Body of pancreas (tissue), 4 donors: ENCODE measurements around the gene SCAMP4. TPM values are rescaled to one million over a fixed set of nuclear protein-coding genes. Genes with fewer than 3 reads are reported as not detected.

Experiments
- ATAC-seq: fragments of 150-250 bp; one replicate; pipeline ENCODE4 v1.9.1; 2016
- DNase-seq, 4 donors: peaks; one replicate each; pipeline ENCODE4 v3.0.0-alpha.2; 2019
- H3K27ac ChIP-seq, 4 donors: fragments of 200-600 bp; sonication (generic); 1 replicate in 3 of 4; 2 replicates in 1 of 4; pipeline versions ENCODE4 v1.5.1 to v1.6.1; 2016 to 2019; ENCODE audit warnings: mild to moderate bottlenecking in 1 of 4, mixed read lengths in 1 of 4, moderate library complexity in 1 of 4
- H3K27me3 ChIP-seq, 2 donors: fragments of 200-600 bp; sonication (generic); one replicate each; pipeline ENCODE4 v1.6.0; 2016; ENCODE audit warnings: mild to moderate bottlenecking in 1 of 2
- H3K36me3 ChIP-seq, 2 donors: fragments of 200-600 bp; sonication (generic); replicated peaks in 1 of 2; 2 replicates each; pipeline ENCODE4 v1.5.1; 2016; ENCODE audit warnings: low read depth in 2 of 2; ENCODE audit not compliant: insufficient read depth in 1 of 2
- H3K4me1 ChIP-seq: fragments of 200-600 bp; sonication (generic); one replicate; pipeline ENCODE4 v1.6.0; 2016
- H3K4me3 ChIP-seq, 2 donors: fragments of 200-600 bp; sonication (generic); 1 replicate in 1 of 2; 2 replicates in 1 of 2; pipeline ENCODE4 v1.5.1; 2016 to 2019
- H3K9me3 ChIP-seq, 3 donors: fragments of 200-600 bp; sonication (generic); 1 replicate in 2 of 3; 2 replicates in 1 of 3; pipeline ENCODE4 v1.5.1; 2016
- POLR2A ChIP-seq, 3 donors: fragments of 450-650 bp; IDR thresholded peaks; one replicate each; pipeline ENCODE4 v1.6.1; 2016; ENCODE audit warnings: antibody characterized with exemption in 3 of 3, mild to moderate bottlenecking in 2 of 3
- WGBS, 2 donors: methylation state at CpG; one replicate each; pipeline ENCODE4 v1.1.5; 2017; 5-methylcytosine and 5-hydroxymethylcytosine counted together
- intact Hi-C: fragments of 100-400 bp; cut with DNase I; formaldehyde crosslinking; loops from one replicate; pipeline ENCODE4 v1.15.1; 2023
- total RNA-seq, 2 donors: library from RNA; depleted of rRNA; stranded (reverse); fragments of >200 nt; gene quantifications; one replicate each; pipeline ENCODE4 v1.1.0, GENCODE V29; 2016
- TF ChIP-seq, protein P1 (sequence below), 7 experiments: fragments of 450-650 bp in 4 of 7; fragments of 200-600 bp in 3 of 7; sonication (generic) in 3 of 7; IDR thresholded peaks; one replicate each; pipeline ENCODE4 v1.5.1; 2016 to 2019; ENCODE audit warnings: antibody characterized with exemption in 7 of 7

SCAMP4 gene
- total RNA-seq, 2 donors from 2014 or later, result 37.6 to 67.2 TPM

DNA sequence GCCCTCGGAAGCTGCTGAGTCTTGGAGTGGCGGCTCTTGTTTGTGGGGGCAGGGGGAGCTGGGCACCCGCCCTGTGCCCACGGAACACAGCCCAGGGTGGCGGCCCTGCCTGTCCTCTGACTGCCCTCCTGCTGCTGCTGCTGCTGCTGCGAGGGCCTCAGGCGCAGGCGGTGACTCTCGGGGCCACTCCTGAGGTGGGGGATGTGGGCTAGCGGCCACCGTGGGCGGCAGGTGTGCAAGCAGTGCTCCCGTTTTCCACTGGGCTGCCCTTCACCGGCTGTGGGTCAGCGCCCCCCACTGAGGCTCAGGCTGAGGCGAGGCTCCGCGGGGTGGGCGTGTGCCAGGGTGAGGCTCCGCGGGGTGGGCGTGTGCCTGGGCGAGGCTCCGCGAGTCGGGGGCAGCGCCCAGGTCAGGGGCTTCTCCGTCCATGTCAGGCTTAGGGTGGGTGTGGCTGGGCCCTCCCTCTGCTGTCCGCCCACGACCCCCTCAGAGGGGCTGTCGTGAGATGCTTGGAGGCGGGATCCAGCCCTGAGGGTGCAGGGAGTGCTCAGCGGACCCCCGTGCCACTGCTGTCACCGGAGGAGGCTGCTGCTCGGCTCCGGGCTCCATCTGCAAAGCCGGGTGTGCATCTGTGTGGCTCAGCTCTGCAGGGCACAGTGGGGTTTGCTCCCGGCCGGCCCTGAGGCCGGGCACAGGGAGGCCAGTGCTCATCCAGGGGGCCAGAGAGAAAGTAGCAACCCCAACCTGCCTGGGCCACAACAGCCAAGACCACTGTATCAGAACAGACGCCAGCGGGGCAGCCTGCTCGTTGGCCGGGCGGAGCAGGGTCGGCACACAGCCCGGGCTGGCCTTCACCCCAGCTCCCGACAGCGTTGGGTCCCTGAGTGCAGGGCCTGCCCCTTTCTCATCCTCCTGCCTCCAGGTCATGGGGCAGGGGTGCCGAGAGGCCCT, 50.2 kb downstream of the SCAMP4 start:
- WGBS, 2 donors, result 84 to 94% methylated on average over 9 to 31 of the region's 51 CpGs

DNA sequence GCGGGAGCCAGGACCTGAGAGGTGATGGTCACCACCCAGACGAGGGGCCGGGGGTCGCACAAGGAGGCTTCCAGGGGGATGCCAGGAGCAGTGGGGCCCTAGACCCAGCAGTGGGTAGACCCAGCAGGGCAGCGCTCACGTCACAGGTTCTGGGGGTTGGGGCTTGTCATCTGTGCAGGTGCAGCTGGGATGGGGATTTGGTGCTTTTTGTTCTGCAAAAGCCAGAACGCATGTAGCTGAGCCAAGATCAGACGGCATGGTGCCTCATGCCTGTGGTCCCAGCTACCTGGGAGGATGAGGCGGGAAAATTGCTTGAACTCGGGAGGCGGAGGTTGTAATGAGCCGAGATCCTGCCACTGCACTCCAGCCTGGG, 50.9 kb downstream of the SCAMP4 start:
- Histone ChIP-seq H3K9me3 (no peaks in the 10 kb centered on the region), H3K27ac (no peak overlapping the region)
- WGBS, 2 donors, result 96 to 100% methylated on average over 3 to 12 of the region's 12 CpGs

More for the DNA sequence above, 50.2 kb downstream of the SCAMP4 start:
- no peak overlapping the region for H3K4me3 ChIP-seq
- no peaks in the 10 kb centered on the region for H3K9me3 ChIP-seq
- intact Hi-C loops, result no loop called here
- no peak overlapping the region for H3K27ac ChIP-seq
- no peaks in the 10 kb centered on the region for H3K27me3 ChIP-seq
- ATAC-seq (no peak), DNase-seq (no peak)
- H3K4me1 ChIP-seq, result no peaks in the 10 kb centered on the region
- TF ChIP-seq, protein P1, sequence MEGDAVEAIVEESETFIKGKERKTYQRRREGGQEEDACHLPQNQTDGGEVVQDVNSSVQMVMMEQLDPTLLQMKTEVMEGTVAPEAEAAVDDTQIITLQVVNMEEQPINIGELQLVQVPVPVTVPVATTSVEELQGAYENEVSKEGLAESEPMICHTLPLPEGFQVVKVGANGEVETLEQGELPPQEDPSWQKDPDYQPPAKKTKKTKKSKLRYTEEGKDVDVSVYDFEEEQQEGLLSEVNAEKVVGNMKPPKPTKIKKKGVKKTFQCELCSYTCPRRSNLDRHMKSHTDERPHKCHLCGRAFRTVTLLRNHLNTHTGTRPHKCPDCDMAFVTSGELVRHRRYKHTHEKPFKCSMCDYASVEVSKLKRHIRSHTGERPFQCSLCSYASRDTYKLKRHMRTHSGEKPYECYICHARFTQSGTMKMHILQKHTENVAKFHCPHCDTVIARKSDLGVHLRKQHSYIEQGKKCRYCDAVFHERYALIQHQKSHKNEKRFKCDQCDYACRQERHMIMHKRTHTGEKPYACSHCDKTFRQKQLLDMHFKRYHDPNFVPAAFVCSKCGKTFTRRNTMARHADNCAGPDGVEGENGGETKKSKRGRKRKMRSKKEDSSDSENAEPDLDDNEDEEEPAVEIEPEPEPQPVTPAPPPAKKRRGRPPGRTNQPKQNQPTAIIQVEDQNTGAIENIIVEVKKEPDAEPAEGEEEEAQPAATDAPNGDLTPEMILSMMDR (IDR thresholded peaks at IDR 0.05), result no peak
- TF ChIP-seq POLR2A (IDR thresholded peaks at IDR 0.05), result no peak
- H3K36me3 ChIP-seq, result no peaks in the 10 kb centered on the region

DNA sequence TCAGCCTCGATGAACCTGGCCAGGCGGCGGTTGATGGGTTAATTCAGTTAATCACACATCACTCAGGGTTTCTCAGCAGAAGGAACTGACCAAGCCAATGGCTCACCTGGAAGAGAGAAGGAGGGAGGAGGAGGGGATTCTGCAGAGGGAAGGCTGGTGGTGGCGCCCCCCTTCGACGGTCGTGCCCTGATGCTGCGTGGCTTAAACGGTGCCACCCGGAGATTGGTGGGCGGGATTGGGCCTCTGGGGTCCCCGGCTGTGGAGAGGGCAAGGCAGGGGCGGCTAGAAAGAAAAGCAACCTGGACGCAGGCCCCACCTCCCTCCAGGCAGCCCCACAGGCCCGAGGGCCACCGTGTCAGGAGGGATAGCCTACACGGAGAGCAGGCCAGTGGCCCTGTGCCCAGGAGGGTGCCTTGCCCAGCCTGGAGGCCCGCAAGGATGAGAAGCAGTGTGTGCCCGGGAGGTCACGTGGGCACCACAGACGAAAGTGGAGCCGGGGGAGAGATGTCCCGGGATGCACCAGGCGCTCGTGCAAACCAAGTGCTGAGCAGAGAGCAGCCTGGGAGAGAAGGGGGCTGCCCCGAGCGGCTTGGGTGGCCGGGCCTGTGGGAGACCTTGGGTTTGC, 51.8 kb downstream of the SCAMP4 start:
- DNase-seq, result no peak
- intact Hi-C loops, result no loop called here
- TF ChIP-seq, protein P1 (IDR thresholded peaks at IDR 0.05), result no peak
- TF ChIP-seq POLR2A (IDR thresholded peaks at IDR 0.05), result no peak
- WGBS, 2 donors, result 83 to 88% methylated on average over 14 to 26 of the region's 28 CpGs
- no peaks in the 10 kb centered on the region for H3K4me1 ChIP-seq
- no peaks in the 10 kb centered on the region for H3K9me3 ChIP-seq
- no peaks in the 10 kb centered on the region for H3K27me3 ChIP-seq
- no peaks in the 10 kb centered on the region for H3K36me3 ChIP-seq
- H3K4me3 ChIP-seq, result no peak overlapping the region
- no peak for ATAC-seq
- no peak overlapping the region for H3K27ac ChIP-seq

More for the DNA sequence above, 50.9 kb downstream of the SCAMP4 start:
- ATAC-seq, result no peak
- TF ChIP-seq, protein P1 (IDR thresholded peaks at IDR 0.05), result no peak
- TF ChIP-seq POLR2A (IDR thresholded peaks at IDR 0.05), result no peak
- intact Hi-C loops, result no loop called here
- Histone ChIP-seq H3K4me3 (no peak overlapping the region), H3K4me1 (no peaks in the 10 kb centered on the region), H3K36me3 (no peaks in the 10 kb centered on the region), H3K27me3 (no peaks in the 10 kb centered on the region)
- no peak for DNase-seq

DNA sequence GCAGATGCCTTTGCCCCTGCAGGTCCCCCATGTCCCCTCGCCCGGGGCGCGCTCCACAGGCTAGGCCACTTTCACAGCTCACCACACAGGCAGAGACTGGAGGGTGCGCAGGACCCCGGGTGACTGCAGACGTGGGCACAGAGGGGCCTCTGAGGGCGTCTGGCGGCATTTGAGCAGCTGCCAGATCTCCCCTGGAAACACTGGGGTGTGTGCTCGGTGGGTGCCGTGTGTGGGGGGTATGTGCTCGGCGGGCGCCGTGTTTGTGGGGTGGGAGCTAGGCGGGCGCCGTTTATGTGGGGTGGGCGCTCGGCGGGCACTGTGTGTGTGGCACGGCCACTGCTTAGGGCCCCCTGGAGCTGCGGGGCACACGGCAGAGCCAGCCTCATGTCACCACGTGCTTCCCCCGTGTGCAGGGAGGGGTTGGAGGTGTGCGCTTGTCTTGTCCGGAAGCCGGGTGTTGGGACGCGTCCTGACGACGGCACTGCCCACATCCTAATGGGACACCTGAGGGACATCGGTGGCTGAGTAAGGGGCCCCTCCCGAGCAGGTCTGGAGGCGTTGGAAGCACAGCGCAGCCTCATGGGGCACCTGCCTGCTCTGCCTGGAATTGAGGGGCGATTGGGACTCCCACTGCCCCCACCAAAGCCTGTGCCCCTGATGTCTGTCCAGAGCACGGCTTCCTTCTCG, 52.5 kb downstream of the SCAMP4 start:
- Histone ChIP-seq H3K27me3 (no peaks in the 10 kb centered on the region), H3K36me3 (no peaks in the 10 kb centered on the region), H3K9me3 (no peaks in the 10 kb centered on the region), H3K4me3 (no peak overlapping the region), H3K27ac (no peak overlapping the region), H3K4me1 (no peaks in the 10 kb centered on the region)
- ATAC-seq (no peak), DNase-seq (no peak)
- intact Hi-C loops, result no loop called here
- 83 to 87% methylated on average over 6 to 34 of the region's 40 CpGs for WGBS, 2 donors
- no peak for TF ChIP-seq POLR2A (IDR thresholded peaks at IDR 0.05)
- TF ChIP-seq, protein P1 (IDR thresholded peaks at IDR 0.05), result no peak
